Natural killer cell (primary cell): ENCODE data around the gene BLOC1S1. TPM values are rescaled to one million over a fixed set of nuclear protein-coding genes. Genes with fewer than 3 reads are reported as not detected.
A peak's percentile ranks its signal among the peaks of the same experiment; 100 is the strongest.

ENCODE experiments used
- ATAC-seq, 3 donors: fragments of 150-1000 bp in 2 of 3; fragments of 200-7000 bp in 1 of 3; cut with Tn5 transposase; 1 replicate in 1 of 3; 2 replicates in 2 of 3; pipeline ENCODE4 v1.10.0; 2021; ENCODE audit warnings: mild to moderate bottlenecking in 2 of 3, moderate library complexity in 2 of 3
- DNase-seq, 2 donors: peaks; one replicate each; pipeline versions ENCODE4 v3.0.0 to v3.0.0-alpha.2; 2013 to 2021; ENCODE audit warnings: mixed read lengths in 1 of 2
- H3K27ac ChIP-seq: one replicate; pipeline ENCODE4 v1.5.1; 2013; ENCODE audit warnings: mild to moderate bottlenecking, low read length
- H3K27me3 ChIP-seq: one replicate; pipeline ENCODE4 v1.6.1; 2013; ENCODE audit warnings: low read length; ENCODE audit not compliant: control insufficient read depth, insufficient read depth
- H3K36me3 ChIP-seq: one replicate; pipeline ENCODE4 v1.6.1; 2013; ENCODE audit warnings: low read length; ENCODE audit not compliant: control insufficient read depth, insufficient read depth
- H3K4me1 ChIP-seq: one replicate; pipeline ENCODE4 v1.6.1; 2013; ENCODE audit warnings: low read length; ENCODE audit not compliant: control insufficient read depth, insufficient read depth
- H3K4me3 ChIP-seq: one replicate; pipeline ENCODE4 v1.5.1; 2013; ENCODE audit warnings: low read length
- H3K9me3 ChIP-seq: one replicate; pipeline ENCODE4 v1.6.1; 2013; ENCODE audit warnings: low read length; ENCODE audit not compliant: control insufficient read depth, insufficient read depth
- H3K27ac Mint-ChIP-seq, 2 donors: one replicate each; pipeline ENCODE4 v1.8.0; 2022; ENCODE audit warnings: mild to moderate bottlenecking in 2 of 2, mixed read lengths in 2 of 2, moderate library complexity in 1 of 2
- H3K27me3 Mint-ChIP-seq, 2 donors: one replicate each; pipeline ENCODE4 v1.8.0; 2022; ENCODE audit warnings: low read depth in 2 of 2, mixed read lengths in 2 of 2
- H3K36me3 Mint-ChIP-seq: one replicate; pipeline ENCODE4 v1.8.0; 2022; ENCODE audit warnings: mixed read lengths
- H3K4me1 Mint-ChIP-seq, 2 donors: one replicate each; pipeline ENCODE4 v1.8.0; 2022; ENCODE audit warnings: mixed read lengths in 2 of 2
- H3K4me3 Mint-ChIP-seq: one replicate; pipeline ENCODE4 v1.8.0; 2022; ENCODE audit warnings: mild to moderate bottlenecking, moderate library complexity, mixed read lengths
- H3K9me3 Mint-ChIP-seq, 2 donors: one replicate each; pipeline ENCODE4 v1.8.0; 2022; ENCODE audit warnings: mixed read lengths in 2 of 2
- WGBS: methylation state at CpG from one replicate; pipeline ENCODE4 v1.1.7; 2013; ENCODE audit warnings: missing lambda C conversion rate; ENCODE audit not compliant: insufficient coverage; 5-methylcytosine and 5-hydroxymethylcytosine counted together
- intact Hi-C: fragments of 100-400 bp; cut with micrococcal nuclease; formaldehyde crosslinking; loops from one replicate; pipeline ENCODE4 v1.14.2; 2022
- total RNA-seq, 4 donors: library from RNA; stranded (reverse); fragments of 120-200 nt in 1 of 4; gene quantifications; one replicate each; pipeline versions ENCODE4 v1.2.3 to v1.2.4, GENCODE V29; 2013 to 2022
- TF ChIP-seq, protein P1 (sequence below): fragments of 200-600 bp; IDR thresholded peaks from one replicate; pipeline ENCODE4 v1.8.0; 2022; ENCODE audit warnings: antibody characterized with exemption

BLOC1S1 gene
- total RNA-seq = 10 to 100 TPM; 75.8 to 83.7 (median 81.0) TPM
- total RNA-seq (2013) = 114 TPM

DNA sequence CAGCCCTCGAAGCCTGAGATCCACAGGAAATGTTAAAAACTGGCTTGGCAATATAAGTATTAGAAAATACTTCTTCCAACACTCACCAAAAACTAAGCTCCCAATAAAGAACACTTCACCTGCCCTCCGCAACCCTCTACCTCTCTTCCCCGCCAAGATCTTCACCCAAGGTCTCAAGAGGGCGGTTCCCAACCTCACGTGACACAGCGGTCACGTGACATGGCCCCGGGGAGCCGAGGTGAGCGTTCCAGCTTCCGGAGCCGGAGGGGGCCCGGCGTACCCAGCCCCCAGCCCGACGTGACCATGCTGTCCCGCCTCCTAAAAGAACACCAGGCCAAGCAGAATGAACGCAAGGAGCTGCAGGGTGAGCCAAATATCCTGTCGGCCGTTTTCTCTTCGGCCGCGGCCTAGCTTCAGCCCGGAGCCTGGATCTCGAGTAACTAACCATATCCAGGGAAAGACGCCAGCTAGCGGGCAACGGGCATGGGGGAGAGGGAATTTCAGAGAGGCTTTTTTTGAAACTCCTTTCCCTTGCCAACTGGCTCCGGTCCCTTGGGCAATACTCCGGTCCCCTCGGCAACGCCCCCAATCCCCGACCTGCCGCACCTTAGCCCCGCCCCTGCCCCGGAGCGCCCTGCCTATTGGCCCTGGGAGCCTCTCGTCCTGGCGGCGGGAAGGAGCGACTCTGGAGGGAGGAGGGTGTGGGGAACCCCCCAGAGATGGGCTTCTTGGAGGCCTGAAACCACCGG, at the start of gene BLOC1S1:
Gene BLOC1S1 (plus strand): TSS at position 214 of the 749 bp plus-strand sequence. CDS start 6 bp downstream, at position 220.
- Mint-ChIP-seq H3K36me3 (no peaks in the 10 kb centered on the region), H3K27me3 (peaks cover 0 to 3% of the 10 kb centered on the region in 2 donors), H3K9me3 (no peaks in the 10 kb centered on the region), H3K27ac (peak within 1 kb of the TSS; percentile 96 to 98), H3K4me3 (peak within 1 kb of the TSS; percentile 97), H3K4me1 (peaks cover 18 to 28% of the 10 kb centered on the region in 2 donors)
- Histone ChIP-seq H3K36me3 (peaks cover 9% of the 10 kb centered on the region), H3K27me3 (no peaks in the 10 kb centered on the region), H3K4me1 (peaks cover 35% of the 10 kb centered on the region), H3K4me3 (peak within 1 kb of the TSS; percentile 87), H3K27ac (peak within 1 kb of the TSS; percentile 73), H3K9me3 (no peaks in the 10 kb centered on the region)
- under 1% methylated on average over 41 of the region's 42 CpGs for WGBS
- DNase-seq = peak; percentile 91 to 97
- peak; percentile 87 to 91 (median 90) for ATAC-seq
- intact Hi-C loops = no loop called here
- TF ChIP-seq, protein P1, sequence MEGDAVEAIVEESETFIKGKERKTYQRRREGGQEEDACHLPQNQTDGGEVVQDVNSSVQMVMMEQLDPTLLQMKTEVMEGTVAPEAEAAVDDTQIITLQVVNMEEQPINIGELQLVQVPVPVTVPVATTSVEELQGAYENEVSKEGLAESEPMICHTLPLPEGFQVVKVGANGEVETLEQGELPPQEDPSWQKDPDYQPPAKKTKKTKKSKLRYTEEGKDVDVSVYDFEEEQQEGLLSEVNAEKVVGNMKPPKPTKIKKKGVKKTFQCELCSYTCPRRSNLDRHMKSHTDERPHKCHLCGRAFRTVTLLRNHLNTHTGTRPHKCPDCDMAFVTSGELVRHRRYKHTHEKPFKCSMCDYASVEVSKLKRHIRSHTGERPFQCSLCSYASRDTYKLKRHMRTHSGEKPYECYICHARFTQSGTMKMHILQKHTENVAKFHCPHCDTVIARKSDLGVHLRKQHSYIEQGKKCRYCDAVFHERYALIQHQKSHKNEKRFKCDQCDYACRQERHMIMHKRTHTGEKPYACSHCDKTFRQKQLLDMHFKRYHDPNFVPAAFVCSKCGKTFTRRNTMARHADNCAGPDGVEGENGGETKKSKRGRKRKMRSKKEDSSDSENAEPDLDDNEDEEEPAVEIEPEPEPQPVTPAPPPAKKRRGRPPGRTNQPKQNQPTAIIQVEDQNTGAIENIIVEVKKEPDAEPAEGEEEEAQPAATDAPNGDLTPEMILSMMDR = no peak

DNA sequence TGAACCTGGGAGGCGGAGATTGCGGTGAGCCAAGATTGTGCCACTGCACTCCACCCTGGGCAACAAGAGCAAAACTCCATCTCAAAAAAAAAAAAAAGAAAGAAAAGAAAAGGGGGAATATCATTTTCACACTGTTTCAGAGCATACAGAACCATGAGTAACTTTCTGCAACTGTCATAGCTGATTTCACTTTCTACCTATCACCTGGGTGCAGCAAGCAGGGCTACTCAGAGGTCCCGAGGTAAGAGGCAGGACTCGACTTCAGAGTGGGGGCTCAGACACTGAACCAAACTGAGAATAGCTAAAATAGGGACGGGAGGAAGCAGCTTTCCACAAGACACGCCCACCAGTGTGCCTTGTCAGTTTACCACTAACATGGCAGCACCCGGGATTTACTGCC, 49.3 kb upstream of the BLOC1S1 start:
- no peak overlapping the region for H3K4me3 Mint-ChIP-seq
- Histone ChIP-seq H3K9me3 (no peaks in the 10 kb centered on the region), H3K27me3 (no peaks in the 10 kb centered on the region), H3K36me3 (no peaks in the 10 kb centered on the region), H3K4me1 (no peaks in the 10 kb centered on the region), H3K4me3 (no peak overlapping the region), H3K27ac (no peak overlapping the region)
- H3K36me3 Mint-ChIP-seq = no peaks in the 10 kb centered on the region
- WGBS = 73% methylated on average over 5 of the region's 7 CpGs
- intact Hi-C loops = no loop called here
- H3K9me3 Mint-ChIP-seq = no peaks in the 10 kb centered on the region
- no peak overlapping the region for H3K27ac Mint-ChIP-seq
- peaks cover 0 to 3% of the 10 kb centered on the region in 2 donors for H3K27me3 Mint-ChIP-seq
- no peaks in the 10 kb centered on the region for H3K4me1 Mint-ChIP-seq
- TF ChIP-seq, protein P1 = no peak
- DNase-seq (no peak), ATAC-seq (no peak)

DNA sequence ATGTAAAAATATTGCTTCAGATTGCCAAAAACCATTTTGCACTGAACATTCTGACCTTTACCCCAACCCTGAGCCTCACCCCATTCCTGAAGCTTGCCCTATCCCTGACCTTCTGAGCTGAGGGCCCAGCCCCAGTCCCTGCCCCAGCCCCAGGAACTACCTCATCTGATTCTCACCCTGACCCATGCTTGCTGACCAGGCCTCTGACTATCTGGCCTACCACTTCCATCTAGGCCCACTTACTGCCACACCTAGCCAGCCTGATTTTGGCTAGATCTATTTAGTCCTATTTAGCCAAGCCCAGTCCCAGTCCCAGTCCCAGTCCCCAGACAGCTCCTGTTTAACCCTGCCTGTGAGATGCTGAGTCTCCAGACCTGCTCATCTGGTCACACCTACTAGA, 45.6 kb upstream of the BLOC1S1 start:
- no peaks in the 10 kb centered on the region for H3K36me3 Mint-ChIP-seq
- Histone ChIP-seq H3K4me3 (no peak overlapping the region), H3K27me3 (no peaks in the 10 kb centered on the region), H3K4me1 (no peaks in the 10 kb centered on the region), H3K27ac (no peak overlapping the region), H3K9me3 (no peaks in the 10 kb centered on the region), H3K36me3 (no peaks in the 10 kb centered on the region)
- intact Hi-C loops = no loop called here
- no peaks in the 10 kb centered on the region for H3K9me3 Mint-ChIP-seq
- ATAC-seq (no peak), DNase-seq (no peak)
- TF ChIP-seq, protein P1 = no peak
- no peak overlapping the region for H3K4me3 Mint-ChIP-seq
- H3K27ac Mint-ChIP-seq = no peak overlapping the region
- no peaks in the 10 kb centered on the region for H3K4me1 Mint-ChIP-seq
- peaks cover 0 to 4% of the 10 kb centered on the region in 2 donors for H3K27me3 Mint-ChIP-seq

DNA sequence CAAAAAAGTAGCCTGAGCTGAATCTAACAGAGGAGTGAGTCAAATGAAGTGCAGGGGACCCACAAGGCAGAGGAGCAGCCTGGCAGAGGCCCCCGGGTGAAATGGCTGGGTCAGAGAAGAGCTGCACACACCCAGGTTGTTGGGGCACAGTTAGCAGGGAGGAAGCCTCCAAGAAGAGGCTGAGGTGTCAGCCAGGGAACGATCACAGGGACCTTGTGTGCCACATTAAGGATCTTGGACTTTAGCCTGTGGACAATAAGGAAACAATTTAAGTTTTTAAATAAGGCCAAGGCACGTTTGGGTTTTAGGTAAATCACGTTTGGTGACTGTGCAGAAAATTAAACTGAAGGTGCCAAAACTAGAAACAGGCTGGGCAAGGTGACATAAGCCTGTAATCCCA, 44.1 kb upstream of the BLOC1S1 start:
- Histone ChIP-seq H3K9me3 (no peaks in the 10 kb centered on the region), H3K36me3 (no peaks in the 10 kb centered on the region), H3K27ac (no peak overlapping the region), H3K27me3 (no peaks in the 10 kb centered on the region), H3K4me1 (no peaks in the 10 kb centered on the region), H3K4me3 (no peak overlapping the region)
- peaks cover 0 to 4% of the 10 kb centered on the region in 2 donors for H3K27me3 Mint-ChIP-seq
- H3K27ac Mint-ChIP-seq = no peak overlapping the region
- TF ChIP-seq, protein P1 = no peak
- DNase-seq (no peak), ATAC-seq (no peak)
- no peaks in the 10 kb centered on the region for H3K9me3 Mint-ChIP-seq
- intact Hi-C loops = no loop called here
- H3K4me3 Mint-ChIP-seq = no peak overlapping the region
- no peaks in the 10 kb centered on the region for H3K36me3 Mint-ChIP-seq
- 80% methylated on average over 4 of the region's 4 CpGs for WGBS
- H3K4me1 Mint-ChIP-seq = no peaks in the 10 kb centered on the region
